ENCODE data around the gene NLRP1.

Gene NLRP1

DNA sequence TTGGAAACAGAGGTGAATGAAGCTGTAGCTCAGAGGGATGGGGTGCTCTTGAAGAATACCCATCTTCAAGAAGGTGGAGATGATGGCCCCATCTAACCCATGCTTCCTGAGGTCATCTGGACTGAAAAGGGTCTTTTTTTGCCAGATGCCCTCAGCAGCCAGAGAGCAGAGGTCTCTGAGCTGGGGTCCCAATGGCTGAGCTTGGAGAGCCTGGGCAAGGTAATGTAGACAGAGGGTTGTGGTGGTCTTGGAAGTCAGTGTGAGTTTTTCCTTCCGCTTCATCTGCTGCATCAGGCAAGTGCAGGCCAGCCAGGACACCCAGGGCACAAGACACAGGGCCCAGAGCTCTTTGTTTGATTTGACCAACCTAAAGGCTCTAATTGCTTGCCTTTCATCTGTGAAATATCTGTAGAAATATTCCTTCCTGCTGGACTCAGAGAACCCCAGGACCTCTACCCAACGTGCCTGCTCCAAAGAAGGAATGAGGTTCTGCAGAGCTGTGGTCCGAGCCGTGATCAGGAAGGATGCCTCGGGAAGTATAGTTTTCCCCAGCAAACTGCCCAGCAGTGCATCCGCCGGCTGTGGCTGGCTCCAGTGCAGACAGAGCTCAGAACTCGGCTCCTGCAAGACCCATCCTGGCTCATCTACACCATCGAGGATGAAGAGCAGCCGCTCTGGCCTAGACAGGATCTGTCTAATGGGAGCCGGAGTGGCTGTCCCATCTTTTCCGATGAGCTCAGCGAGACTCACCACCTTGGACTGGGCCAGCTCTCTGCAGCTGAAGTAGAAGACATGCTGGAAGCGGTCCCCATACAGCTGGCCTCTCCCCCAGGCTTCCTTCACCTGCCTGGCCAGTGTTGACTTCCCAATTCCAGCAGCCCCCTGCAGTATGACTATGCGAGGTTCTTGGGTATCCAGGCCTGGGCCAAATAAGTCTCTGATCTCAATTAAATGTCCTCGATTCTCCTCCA is 25.2 kb downstream of the NLRP1 start:
- no peak for DNase-seq

DNA sequence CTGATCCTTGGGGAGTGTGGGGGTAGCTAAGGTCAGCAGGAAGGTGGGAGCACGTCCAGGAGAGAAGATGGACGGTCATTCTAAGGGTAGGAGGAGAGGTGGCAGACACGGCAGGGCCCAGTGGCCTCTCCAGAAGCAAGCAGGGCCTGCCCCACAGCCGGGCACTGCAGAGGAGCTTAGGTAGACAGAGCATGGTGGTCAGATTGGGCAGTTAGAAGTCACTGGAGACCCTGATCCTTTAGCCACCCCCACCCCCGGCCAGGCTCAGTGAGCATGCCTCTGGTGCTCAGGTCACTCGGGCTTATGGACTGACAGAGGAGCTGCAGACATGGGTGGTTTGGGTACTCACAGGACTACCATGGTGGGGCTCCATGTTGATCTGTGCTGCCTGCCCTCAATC is 26.3 kb downstream of the NLRP1 start:
- DNase-seq, result no peak

DNA sequence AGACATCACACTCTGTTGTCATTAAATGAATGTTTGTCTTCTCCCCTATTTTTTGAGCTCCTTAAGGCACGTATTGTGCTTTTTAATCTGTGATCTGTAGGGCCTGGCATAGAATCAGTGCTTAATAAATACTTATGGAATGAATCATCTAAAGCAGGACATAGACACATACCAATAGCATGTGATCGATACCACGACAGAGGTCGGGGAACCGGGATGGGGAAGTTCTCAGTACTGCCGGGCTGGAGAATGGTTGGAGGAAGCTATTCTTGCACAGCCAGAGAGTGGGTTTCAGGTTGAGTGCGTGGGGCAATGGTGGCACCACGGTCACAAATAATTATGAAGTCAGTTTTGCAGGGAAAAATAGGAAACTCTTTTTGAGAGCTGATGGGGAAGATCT is 26.8 kb downstream of the NLRP1 start:
- no peak for DNase-seq

DNA sequence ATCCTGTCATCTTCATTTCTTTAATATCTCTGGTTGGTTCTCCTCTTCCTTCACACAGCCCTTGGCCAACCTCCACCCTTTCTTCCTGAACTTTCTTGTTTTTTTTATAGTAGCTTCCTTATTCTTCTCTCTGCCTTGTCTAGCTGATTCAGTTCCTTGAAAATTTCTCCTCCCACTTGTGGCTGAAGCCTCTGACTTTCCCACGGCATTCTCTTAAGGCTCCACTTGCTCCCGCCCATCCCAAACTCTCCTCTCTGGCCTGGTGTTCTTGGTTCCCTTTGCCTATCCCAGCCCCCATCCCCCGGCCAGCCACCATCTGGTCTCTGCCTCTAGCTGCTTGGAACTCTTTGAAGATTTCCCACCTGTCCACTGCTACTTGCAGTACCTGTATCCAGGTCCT is 29.1 kb downstream of the NLRP1 start:
- no peak for DNase-seq

DNA sequence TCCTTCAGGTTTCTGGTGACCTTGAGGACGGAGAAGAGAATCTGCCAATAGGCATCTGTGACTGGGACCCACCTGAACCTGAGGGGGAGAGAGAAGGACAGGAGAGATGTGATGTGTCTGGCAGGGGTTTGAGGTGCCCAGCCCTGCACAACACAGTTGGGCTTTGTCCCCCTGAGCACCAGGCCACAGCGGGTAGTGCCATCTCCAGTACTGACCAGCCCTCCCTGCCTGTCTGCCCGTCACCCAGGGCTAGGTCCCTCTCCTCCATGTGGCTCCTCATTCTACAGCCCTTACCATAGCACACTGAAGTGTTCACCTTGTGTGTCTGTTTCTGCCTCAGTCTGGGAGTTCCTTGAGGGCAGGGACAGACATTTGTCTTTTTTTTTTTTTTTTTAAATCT is 30.8 kb downstream of the NLRP1 start:
- DNase-seq, result no peak

DNA sequence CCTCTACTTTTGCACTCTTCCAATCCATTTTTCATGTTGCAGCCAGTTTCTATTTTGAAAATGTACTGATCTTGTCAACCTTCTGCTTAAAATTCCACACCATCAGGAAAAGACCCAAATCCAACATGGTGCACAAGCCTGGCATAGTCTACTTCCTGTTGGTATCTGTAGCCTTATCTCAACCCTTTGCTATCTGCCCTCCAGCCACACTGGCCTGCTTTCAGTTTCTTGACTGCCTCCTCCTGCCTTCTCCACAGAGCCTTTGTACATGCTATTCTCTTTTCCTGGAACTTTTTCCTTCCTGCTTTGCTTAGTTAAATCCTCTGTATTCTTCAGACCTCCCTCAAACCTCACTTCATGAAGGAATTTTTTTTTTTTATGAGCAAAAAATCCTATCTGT is 31.5 kb downstream of the NLRP1 start:
- no peak for DNase-seq

DNA sequence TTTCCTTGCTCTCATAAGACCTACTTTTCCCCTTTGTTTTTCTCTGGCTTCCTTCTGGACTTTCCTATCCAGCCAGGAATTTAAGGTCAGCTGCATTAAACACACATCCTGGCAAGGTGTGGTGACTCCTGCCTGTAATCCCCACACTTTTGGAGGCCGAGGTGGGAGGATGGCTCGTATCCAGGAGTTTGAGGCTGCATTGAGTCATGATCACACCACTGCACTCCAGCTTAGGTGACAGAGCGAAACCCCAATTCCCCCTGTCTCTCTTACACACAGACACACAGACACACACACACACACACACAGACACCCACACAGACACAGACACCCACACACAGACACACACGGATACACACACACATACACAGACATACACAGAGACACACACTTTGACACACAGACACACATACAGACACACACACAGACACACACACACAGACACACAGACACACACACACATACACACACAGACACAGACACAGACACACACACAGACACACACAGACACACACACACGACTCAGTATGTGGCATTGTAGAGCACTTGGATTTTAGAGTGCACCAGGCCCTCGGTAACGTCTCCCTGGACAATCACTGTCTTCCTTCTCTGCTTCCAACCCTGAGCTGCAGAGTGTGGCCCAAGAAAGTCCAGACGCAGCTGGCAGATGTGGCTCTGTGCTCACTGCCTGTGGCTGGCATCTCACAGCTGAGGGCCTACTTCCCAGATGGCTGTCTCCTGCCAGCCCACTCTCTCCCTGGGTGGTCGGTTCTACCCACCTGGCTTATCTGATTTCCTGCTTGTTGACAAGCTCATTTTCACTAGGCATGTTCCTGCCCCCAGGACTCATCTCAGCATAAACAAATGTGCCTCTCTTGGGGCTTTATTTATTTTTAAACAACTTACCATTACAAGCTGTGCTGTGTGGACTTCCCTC is 39.0 kb downstream of the NLRP1 start:
- no peak for DNase-seq

DNA sequence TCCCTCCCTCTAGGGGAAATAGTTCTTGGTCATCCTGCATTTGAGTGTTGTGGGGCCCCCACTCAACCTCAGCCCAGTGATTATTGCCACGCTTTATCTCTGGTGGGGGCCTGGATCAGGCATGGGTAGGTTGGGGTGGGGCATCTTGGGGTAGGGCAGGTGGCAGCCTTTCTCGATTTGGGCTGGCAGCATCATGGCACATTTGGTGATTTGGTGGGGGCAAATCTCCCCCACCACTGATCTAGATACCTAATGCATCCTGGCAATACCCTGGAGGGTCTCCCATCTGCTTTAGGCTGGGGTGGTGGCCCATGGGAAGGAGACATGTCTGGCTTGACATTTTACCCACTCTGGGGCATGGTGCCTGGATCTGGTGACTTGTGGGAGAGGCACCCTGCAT is 40.2 kb downstream of the NLRP1 start:
- no peak for DNase-seq

DNA sequence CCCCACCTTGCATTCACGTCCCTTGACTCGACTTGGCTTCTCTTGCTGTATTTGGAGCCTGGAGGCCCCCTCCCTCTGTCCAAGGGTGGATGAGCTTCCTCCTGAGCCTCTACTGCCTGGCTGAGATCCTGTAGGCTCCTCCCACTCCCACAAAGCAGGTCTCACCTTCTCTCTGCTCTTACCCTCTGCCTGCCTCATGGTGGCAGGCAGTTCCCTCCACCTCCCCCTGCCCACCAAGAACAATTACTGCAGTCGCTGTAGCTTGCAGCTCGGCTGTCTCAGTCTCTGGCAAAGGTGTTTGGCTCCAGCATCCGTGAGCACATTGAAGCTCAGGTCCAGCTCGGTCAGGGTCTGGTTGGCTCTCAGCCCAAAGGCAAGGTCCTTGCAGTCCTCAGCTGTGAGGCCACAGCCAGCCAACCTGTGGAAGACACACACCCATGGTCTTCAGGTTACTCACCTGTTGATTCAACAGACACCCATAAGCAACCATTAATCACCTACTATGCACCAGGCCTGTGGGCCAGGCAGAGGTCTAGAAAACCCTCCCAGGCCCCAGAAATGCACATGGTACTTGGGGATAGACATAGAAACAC is 42.6 kb downstream of the NLRP1 start:
- DNase-seq, result no peak

DNA sequence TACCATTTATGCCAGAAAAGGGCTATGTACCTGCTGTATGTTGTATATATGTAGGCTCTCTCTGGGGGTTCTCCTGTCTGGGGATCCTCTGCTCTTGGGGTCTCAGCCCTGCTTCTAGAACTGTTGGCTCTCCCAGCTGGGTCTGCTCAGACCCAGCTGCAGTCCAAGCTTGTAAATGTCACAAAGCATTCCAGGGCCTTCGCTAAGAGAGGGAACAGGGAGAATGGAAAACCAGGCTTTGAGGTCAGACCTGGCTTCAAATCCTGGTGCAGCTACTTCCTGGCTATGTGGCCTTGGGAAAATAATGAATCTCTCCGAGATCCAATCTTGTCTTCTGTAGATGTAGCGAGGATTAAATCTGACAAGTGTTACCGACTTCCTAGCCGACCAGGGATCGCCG is 44.0 kb downstream of the NLRP1 start:
- DNase-seq, result no peak

DNA sequence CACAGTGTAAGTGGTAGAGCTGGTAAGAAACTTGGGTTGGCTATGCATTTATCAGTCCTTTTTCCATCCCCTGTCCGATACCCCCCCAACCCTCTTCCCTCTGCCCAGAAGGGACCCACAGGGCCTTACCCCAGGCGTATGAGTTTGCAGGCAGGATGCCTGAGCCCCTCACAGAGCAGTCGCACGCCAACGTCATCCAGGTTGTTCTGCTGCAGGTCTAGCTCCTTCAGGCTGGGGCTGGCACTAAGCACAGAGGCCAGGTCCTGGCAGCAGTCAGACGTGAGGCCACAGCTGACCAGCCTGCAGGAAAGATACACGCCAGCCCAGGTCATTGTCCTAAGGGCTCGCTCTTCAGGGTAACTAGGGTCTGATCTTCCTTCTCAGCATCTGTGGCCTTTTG is 45.0 kb downstream of the NLRP1 start:
- no peak for DNase-seq

DNA sequence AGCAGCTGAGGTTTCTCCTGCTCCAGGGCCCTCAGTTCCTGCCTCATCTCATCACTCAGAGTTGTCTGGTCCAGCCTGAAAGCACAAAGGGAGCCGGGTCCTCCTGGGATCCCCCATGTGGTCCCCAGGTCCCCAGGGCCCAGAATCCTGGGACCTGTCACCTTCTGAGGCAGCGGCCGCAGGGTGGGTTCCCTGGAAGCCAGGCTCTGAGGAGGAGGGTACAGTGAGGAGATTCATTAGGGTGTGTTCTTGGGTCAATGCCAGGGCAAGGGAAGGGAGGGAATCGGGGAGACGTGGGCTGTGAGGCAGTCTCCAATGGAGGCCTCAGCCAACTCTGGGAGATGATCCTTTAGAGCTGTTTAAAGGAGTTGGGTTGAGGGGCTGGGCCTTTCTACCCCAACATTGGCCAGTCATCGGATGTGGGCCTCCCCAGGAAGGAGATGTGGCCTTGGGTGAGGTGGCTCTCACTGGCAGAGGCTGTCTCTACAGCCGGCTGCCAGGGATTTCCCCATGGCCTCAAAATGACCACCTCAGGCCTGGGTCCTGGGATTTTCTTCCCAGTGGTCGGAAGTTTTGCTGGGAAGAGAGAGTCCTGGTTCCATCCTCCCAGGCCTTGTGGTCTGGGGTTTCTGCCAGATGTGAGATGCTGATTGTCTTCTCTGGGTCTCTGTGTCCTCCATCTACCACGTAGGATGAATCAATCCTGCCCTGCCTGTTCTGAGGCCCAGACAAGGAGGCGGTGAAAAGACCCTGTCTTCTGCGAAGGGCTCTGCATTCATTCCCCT is 47.3 kb downstream of the NLRP1 start:
- DNase-seq, result no peak

DNA sequence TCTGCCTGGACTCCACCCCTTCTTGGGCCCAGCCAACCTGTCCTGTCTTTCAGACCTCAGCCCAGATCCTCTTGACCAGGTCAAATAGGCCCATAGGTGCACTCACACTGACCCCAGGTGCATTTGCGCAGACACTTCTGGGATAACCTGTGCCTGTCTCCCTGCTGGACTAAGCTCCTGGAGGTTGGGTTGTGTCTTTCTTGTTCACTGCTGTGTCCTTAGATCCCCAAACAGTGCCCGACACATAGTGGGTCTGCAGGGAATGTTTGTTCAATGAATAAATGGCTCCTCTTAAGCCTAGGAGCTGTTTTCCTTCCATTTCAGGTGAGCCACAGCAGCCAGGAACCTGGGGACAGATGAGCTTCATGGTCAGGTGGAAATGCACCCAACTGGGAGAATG is 48.9 kb downstream of the NLRP1 start:
- no peak for DNase-seq

DNA sequence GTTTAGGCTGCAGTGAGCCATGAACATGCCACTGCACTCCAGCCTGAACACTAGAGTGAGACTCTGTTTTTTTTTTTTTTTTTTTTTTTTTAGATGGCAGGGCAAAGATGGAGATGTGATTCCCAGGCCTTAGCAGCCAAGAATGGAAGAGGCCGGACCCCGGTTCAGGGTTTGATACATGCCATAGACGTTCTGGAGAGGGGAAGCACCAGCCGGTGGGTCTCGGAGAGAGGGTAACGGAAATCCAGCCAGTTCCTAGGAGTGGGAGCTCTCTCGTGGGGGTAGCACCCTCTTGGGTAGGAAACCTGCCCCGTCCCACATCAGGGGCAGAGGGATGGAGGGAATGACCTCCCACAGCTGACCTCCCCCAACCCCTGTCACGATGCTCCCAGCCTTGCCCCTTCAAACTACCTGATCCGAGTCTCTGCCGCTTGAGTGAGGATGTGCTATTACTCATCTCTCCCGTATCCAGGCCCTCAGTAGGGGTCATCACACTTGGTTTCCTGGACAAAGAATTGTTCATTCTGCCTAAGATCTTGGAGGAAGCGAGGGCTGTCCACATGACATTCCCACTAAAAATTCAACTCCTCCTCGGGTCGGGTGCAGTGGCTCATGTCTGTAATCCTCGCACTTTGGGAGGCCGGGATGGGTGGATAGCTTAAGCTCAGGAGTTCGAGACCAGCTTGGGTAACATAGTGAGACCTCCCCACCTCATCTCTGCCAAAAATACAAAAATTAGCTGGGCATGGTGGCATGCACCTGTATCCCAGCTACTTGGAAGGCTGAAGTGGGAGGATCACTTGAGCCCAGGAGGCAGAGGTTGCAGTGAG is 50.6 kb downstream of the NLRP1 start:
- no peak for DNase-seq

DNA sequence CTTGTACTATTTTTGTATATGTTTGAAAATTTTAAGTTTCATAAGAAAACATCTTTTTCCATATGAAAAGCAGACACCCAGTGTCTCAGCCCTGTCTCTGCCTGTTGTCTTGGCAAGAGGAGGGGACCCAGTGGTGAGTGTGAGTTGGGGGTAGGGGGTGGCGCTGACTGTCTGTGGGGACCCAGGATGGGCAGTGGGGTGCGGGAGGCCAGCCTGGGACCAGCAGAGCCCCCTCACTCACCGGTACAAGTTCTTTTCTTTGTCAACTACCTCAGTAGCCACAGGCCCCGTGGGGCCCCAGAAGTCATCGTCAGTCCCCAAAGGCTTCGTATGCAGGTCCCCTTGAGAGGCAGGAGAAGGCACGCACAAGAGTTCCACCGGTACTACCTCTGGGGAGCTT is 51.7 kb downstream of the NLRP1 start:
- no peak for DNase-seq

DNA sequence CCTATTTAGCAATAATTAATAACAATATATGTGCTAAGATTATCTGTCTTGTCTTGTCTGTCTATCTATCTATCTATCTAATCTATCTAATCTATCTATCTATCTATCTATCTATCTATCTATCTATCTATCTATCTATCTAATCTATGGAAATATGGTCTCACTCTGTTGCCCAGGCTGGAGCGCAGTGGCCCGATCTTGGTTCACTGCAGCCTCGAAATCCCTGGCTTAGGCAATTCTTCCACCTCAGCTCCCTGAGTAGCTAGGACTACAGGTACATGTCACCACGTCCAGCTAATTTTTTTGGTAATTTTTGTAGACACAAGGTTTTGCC is 53.3 kb downstream of the NLRP1 start:
- no peak for DNase-seq

DNA sequence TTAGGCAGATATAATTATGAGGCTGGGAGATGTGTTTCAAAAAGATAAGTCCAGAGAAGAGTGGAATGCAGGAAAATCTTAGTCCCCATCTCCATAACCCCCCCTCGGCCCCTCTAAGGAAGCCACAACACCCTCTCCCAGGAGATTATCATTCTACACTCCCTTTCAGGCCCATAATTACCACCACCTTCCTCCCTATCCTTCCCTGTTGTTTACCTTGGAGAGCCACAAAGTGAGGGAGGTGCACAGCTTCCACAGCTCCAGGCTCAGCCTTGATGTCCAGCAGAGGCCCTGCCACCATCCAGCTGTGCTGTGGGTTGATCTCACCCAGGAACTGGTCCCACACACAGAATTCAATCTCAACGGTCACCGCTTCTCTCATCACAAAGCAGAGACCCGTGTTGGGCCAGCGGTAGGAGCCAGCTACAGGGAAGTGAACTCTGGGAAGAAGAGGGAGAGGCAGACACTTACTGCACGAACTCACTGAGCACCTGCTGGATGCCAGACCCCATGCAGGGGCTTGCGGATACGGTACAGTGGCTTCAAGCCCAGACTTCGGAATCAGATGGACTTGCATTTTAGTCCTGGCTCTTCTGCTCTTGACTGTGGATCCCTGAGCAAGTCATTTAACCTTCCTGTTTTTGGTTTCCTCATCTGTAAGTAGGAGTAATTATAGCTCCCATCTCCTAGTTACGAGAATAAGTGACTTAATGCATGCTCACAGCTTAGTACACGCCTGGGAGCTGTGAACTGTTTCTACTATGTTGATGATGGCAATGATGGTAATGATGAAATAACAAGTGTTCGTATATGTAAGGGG is 53.8 kb downstream of the NLRP1 start:
- DNase-seq, result no peak

DNA sequence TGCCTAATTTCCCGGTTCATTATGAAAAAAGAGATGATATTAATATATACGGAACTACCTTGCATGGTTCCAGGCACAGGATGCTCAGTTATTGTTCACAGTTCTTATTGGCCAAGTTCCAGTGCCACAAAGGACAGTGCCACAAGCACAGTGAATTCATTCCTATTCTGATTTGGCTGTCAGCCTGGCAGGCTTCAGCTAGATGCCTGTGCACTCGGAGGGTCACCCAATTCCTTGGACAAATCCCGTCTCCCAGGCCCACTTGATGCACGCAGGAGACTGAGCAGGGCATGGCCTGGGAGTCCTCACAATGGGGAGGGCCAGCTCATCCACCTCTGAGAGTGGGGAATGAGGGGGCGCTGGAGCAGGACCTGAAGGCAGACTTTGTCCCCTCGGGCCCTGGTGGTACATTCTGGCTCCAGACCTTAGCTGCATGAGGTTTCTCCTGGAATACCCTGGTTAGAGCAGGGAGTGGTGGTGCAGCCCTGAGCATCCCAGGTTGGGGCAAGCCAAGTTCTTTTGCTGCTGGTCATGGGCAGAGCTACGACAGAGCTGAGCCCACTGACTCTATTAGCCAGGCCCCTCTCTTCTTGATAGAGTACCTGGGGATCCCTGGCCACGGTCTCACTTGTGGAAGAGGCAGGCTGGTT is 56.6 kb downstream of the NLRP1 start:
- DNase-seq, result peak in 1 of 58 donors; percentile 23
